ENCODE data around the gene APOBEC3F.

DNA sequence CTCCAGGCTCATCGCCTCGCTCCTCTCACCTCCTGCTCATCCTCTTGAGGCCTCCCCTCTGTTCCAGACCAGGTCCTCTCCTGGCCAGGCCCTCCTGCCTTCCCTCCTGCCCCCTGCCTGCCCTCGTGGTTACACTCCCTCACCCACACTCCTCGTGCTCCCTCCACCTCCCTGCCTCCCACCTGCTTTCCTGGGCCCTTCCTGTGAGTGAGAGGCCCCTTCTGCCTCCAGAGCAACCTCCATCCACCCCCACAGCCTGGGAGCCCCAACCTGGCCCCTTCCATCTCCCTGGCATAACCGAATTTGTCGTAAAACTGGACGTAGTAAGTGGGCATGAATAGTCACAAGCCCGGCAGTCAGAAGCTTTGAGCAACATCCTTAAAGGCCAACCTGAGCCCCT lies 40.9 kb downstream of the APOBEC3F start:
- TF ChIP-seq, protein P1, sequence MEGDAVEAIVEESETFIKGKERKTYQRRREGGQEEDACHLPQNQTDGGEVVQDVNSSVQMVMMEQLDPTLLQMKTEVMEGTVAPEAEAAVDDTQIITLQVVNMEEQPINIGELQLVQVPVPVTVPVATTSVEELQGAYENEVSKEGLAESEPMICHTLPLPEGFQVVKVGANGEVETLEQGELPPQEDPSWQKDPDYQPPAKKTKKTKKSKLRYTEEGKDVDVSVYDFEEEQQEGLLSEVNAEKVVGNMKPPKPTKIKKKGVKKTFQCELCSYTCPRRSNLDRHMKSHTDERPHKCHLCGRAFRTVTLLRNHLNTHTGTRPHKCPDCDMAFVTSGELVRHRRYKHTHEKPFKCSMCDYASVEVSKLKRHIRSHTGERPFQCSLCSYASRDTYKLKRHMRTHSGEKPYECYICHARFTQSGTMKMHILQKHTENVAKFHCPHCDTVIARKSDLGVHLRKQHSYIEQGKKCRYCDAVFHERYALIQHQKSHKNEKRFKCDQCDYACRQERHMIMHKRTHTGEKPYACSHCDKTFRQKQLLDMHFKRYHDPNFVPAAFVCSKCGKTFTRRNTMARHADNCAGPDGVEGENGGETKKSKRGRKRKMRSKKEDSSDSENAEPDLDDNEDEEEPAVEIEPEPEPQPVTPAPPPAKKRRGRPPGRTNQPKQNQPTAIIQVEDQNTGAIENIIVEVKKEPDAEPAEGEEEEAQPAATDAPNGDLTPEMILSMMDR (IDR thresholded peaks at IDR 0.05), result no peak
- TF ChIP-seq POLR2A (IDR thresholded peaks at IDR 0.05), result no peak

Data from right lobe of liver (tissue), 4 donors.